ENCODE results near the gene TRMO.

The TRMO gene

GRCh38 chr9:97936998-97937397 is 14.7 kb upstream of the TRMO start:
- H3K36me3 ChIP-seq (ENCODE audit: insufficient read depth, low read depth, low read length) = no peaks in the 10 kb centered on the region
- H3K27ac ChIP-seq (ENCODE audit: low read length) = no peak overlapping the region
- no peaks in the 10 kb centered on the region for H3K9me3 ChIP-seq (ENCODE audit: insufficient read depth, low read depth, low read length)
- H3K9ac ChIP-seq (ENCODE audit: low read depth, low read length) = no peak overlapping the region
- H3K4me1 ChIP-seq (ENCODE audit: insufficient read depth, low read length) = no peaks in the 10 kb centered on the region
- peaks cover 84% of the 10 kb centered on the region for H3K27me3 ChIP-seq (ENCODE audit: insufficient read depth, low read length)
- no peak overlapping the region for H3K4me3 ChIP-seq (ENCODE audit: low read length)

GRCh38 chr9:97935276-97935675 is 13.0 kb upstream of the TRMO start:
- Histone ChIP-seq H3K9me3 (ENCODE audit: insufficient read depth, low read depth, low read length) (no peaks in the 10 kb centered on the region), H3K4me1 (ENCODE audit: insufficient read depth, low read length) (no peaks in the 10 kb centered on the region), H3K9ac (ENCODE audit: low read depth, low read length) (no peak overlapping the region), H3K36me3 (ENCODE audit: insufficient read depth, low read depth, low read length) (no peaks in the 10 kb centered on the region), H3K4me3 (ENCODE audit: low read length) (no peak overlapping the region), H3K27me3 (ENCODE audit: insufficient read depth, low read length) (peaks cover 84% of the 10 kb centered on the region), H3K27ac (ENCODE audit: low read length) (no peak overlapping the region)

- H3K27me3 ChIP-seq (ENCODE audit: insufficient read depth, low read length) = peaks cover 84% of the 10 kb centered on the region
- no peak overlapping the region for H3K27ac ChIP-seq (ENCODE audit: low read length)
- H3K9me3 ChIP-seq (ENCODE audit: insufficient read depth, low read depth, low read length) = no peaks in the 10 kb centered on the region
- no peaks in the 10 kb centered on the region for H3K4me1 ChIP-seq (ENCODE audit: insufficient read depth, low read length)
- H3K4me3 ChIP-seq (ENCODE audit: low read length) = no peak overlapping the region
- no peak overlapping the region for H3K9ac ChIP-seq (ENCODE audit: low read depth, low read length)
- H3K36me3 ChIP-seq (ENCODE audit: insufficient read depth, low read depth, low read length) = no peaks in the 10 kb centered on the region
These were observed 12.2 kb upstream of the TRMO start for GRCh38 chr9:97934321-97935115.

GRCh38 chr9:97933297-97933998 is 11.1 kb upstream of the TRMO start:
- peaks cover 84% of the 10 kb centered on the region for H3K27me3 ChIP-seq (ENCODE audit: insufficient read depth, low read length)
- H3K9me3 ChIP-seq (ENCODE audit: insufficient read depth, low read depth, low read length) = no peaks in the 10 kb centered on the region
- H3K4me3 ChIP-seq (ENCODE audit: low read length) = no peak overlapping the region
- no peak overlapping the region for H3K9ac ChIP-seq (ENCODE audit: low read depth, low read length)
- H3K4me1 ChIP-seq (ENCODE audit: insufficient read depth, low read length) = no peaks in the 10 kb centered on the region
- H3K27ac ChIP-seq (ENCODE audit: low read length) = no peak overlapping the region
- H3K36me3 ChIP-seq (ENCODE audit: insufficient read depth, low read depth, low read length) = no peaks in the 10 kb centered on the region

GRCh38 chr9:97930972-97931371 is 8.7 kb upstream of the TRMO start:
- H3K4me1 ChIP-seq (ENCODE audit: insufficient read depth, low read length) = no peaks in the 10 kb centered on the region
- peaks cover 82% of the 10 kb centered on the region for H3K27me3 ChIP-seq (ENCODE audit: insufficient read depth, low read length)
- no peak overlapping the region for H3K27ac ChIP-seq (ENCODE audit: low read length)
- no peak overlapping the region for H3K9ac ChIP-seq (ENCODE audit: low read depth, low read length)
- H3K9me3 ChIP-seq (ENCODE audit: insufficient read depth, low read depth, low read length) = no peaks in the 10 kb centered on the region
- no peak overlapping the region for H3K4me3 ChIP-seq (ENCODE audit: low read length)
- no peaks in the 10 kb centered on the region for H3K36me3 ChIP-seq (ENCODE audit: insufficient read depth, low read depth, low read length)

- no peaks in the 10 kb centered on the region for H3K36me3 ChIP-seq (ENCODE audit: insufficient read depth, low read depth, low read length)
- H3K27ac ChIP-seq (ENCODE audit: low read length) = no peak overlapping the region
- peaks cover 82% of the 10 kb centered on the region for H3K27me3 ChIP-seq (ENCODE audit: insufficient read depth, low read length)
- no peaks in the 10 kb centered on the region for H3K4me1 ChIP-seq (ENCODE audit: insufficient read depth, low read length)
- no peaks in the 10 kb centered on the region for H3K9me3 ChIP-seq (ENCODE audit: insufficient read depth, low read depth, low read length)
- H3K4me3 ChIP-seq (ENCODE audit: low read length) = no peak overlapping the region
- H3K9ac ChIP-seq (ENCODE audit: low read depth, low read length) = no peak overlapping the region
These were observed 6.8 kb upstream of the TRMO start for GRCh38 chr9:97928986-97929604.

- H3K9me3 ChIP-seq (ENCODE audit: insufficient read depth, low read depth, low read length) = no peaks in the 10 kb centered on the region
- H3K4me3 ChIP-seq (ENCODE audit: low read length) = no peak overlapping the region
- H3K27ac ChIP-seq (ENCODE audit: low read length) = no peak overlapping the region
- peaks cover 76% of the 10 kb centered on the region for H3K27me3 ChIP-seq (ENCODE audit: insufficient read depth, low read length)
- H3K9ac ChIP-seq (ENCODE audit: low read depth, low read length) = no peak overlapping the region
- no peaks in the 10 kb centered on the region for H3K4me1 ChIP-seq (ENCODE audit: insufficient read depth, low read length)
- H3K36me3 ChIP-seq (ENCODE audit: insufficient read depth, low read depth, low read length) = no peaks in the 10 kb centered on the region
These were observed 3.4 kb upstream of the TRMO start for GRCh38 chr9:97925497-97926334.

- Histone ChIP-seq H3K4me3 (ENCODE audit: low read length) (no peak overlapping the region), H3K4me1 (ENCODE audit: insufficient read depth, low read length) (no peaks in the 10 kb centered on the region), H3K27ac (ENCODE audit: low read length) (no peak overlapping the region)
These were observed 2.1 kb upstream of the TRMO start for GRCh38 chr9:97924386-97924785.

GRCh38 chr9:97923529-97924108 is 1.3 kb upstream of the TRMO start:
- H3K9me3 ChIP-seq (ENCODE audit: insufficient read depth, low read depth, low read length) = no peaks in the 10 kb centered on the region
- no peaks in the 10 kb centered on the region for H3K4me1 ChIP-seq (ENCODE audit: insufficient read depth, low read length)
- H3K27me3 ChIP-seq (ENCODE audit: insufficient read depth, low read length) = peaks cover 59% of the 10 kb centered on the region
- no peak overlapping the region for H3K9ac ChIP-seq (ENCODE audit: low read depth, low read length)
- H3K4me3 ChIP-seq (ENCODE audit: low read length) = 0 out of 2 replicates have a peak overlapping the region, but pooled peaks have one; percentile 39
- H3K27ac ChIP-seq (ENCODE audit: low read length) = no peak overlapping the region
- H3K36me3 ChIP-seq (ENCODE audit: insufficient read depth, low read depth, low read length) = no peaks in the 10 kb centered on the region

More at GRCh38 chr9:97924386-97924785, 2.1 kb upstream of the TRMO start:
- peaks cover 67% of the 10 kb centered on the region for H3K27me3 ChIP-seq (ENCODE audit: insufficient read depth, low read length)
- no peak overlapping the region for H3K9ac ChIP-seq (ENCODE audit: low read depth, low read length)
- no peaks in the 10 kb centered on the region for H3K36me3 ChIP-seq (ENCODE audit: insufficient read depth, low read depth, low read length)
- no peaks in the 10 kb centered on the region for H3K9me3 ChIP-seq (ENCODE audit: insufficient read depth, low read depth, low read length)

GRCh38 chr9:97919217-97919813 is 3.0 kb downstream of the TRMO start:
- peaks cover 22% of the 10 kb centered on the region for H3K27me3 ChIP-seq (ENCODE audit: insufficient read depth, low read length)
- H3K4me1 ChIP-seq (ENCODE audit: insufficient read depth, low read length) = no peaks in the 10 kb centered on the region
- H3K9me3 ChIP-seq (ENCODE audit: insufficient read depth, low read depth, low read length) = no peaks in the 10 kb centered on the region
- no peaks in the 10 kb centered on the region; the same call in 1 of the 2 replicates for H3K36me3 ChIP-seq (ENCODE audit: insufficient read depth, low read depth, low read length)
- H3K4me3 ChIP-seq (ENCODE audit: low read length) = no peak overlapping the region
- no peak overlapping the region for H3K9ac ChIP-seq (ENCODE audit: low read depth, low read length)
- H3K27ac ChIP-seq (ENCODE audit: low read length) = no peak overlapping the region

- no peak overlapping the region for H3K9ac ChIP-seq (ENCODE audit: low read depth, low read length)
- H3K36me3 ChIP-seq (ENCODE audit: insufficient read depth, low read depth, low read length) = no peaks in the 10 kb centered on the region; the same call in 1 of the 2 replicates
- no peak overlapping the region for H3K27ac ChIP-seq (ENCODE audit: low read length)
- H3K27me3 ChIP-seq (ENCODE audit: insufficient read depth, low read length) = peaks cover 16% of the 10 kb centered on the region; the same call in 1 of the 2 replicates
- H3K4me1 ChIP-seq (ENCODE audit: insufficient read depth, low read length) = no peaks in the 10 kb centered on the region
- H3K4me3 ChIP-seq (ENCODE audit: low read length) = no peak overlapping the region
- H3K9me3 ChIP-seq (ENCODE audit: insufficient read depth, low read depth, low read length) = no peaks in the 10 kb centered on the region
These were observed 3.7 kb downstream of the TRMO start for GRCh38 chr9:97918611-97919010.

Data from iPS-20b (cell line).